Activated T-helper 2 cell treated with anti-CD3 and anti-CD28 coated beads, Interferon-gamma antibody, Interleukin-2, Interleukin-4, amounts not matched to agents 10 μg/mL and 5 μg/mL and 100 μg/mL, durations not matched to agents 14 hours and 24 hours and 36 hours (primary cell): Measurements from ENCODE around the gene POU6F2. TPM values are rescaled to one million over a fixed set of nuclear protein-coding genes. Genes with fewer than 3 reads are reported as not detected.
"Not testable (repeated sequence)": the region's sequence is repeated elsewhere in the genome, so short reads cannot be mapped to it uniquely, and the experiment has no call there.

Experiments
- DNase-seq: peaks from one replicate; pipeline ENCODE4 v3.0.0; 2021; ENCODE audit warnings: low spot score
- H3K27ac Mint-ChIP-seq: one replicate; pipeline ENCODE4 v1.8.0; 2021; ENCODE audit warnings: mixed read lengths
- H3K27me3 Mint-ChIP-seq: one replicate; pipeline ENCODE4 v1.8.0; 2021; ENCODE audit warnings: low read depth, mixed read lengths
- H3K36me3 Mint-ChIP-seq: one replicate; pipeline ENCODE4 v1.8.0; 2021; ENCODE audit warnings: low read depth, mixed read lengths
- H3K4me1 Mint-ChIP-seq: one replicate; pipeline ENCODE4 v1.8.0; 2021; ENCODE audit warnings: low read depth, mixed read lengths
- H3K4me3 Mint-ChIP-seq: one replicate; pipeline ENCODE4 v1.8.0; 2021; ENCODE audit warnings: low read depth, mild to moderate bottlenecking, moderate library complexity, mixed read lengths
- H3K9me3 Mint-ChIP-seq: one replicate; pipeline ENCODE4 v1.8.0; 2021; ENCODE audit warnings: mixed read lengths
- intact Hi-C: fragments of 100-400 bp; cut with micrococcal nuclease; formaldehyde crosslinking; loops from one replicate; pipeline ENCODE4 v1.15.1; 2023
- total RNA-seq: library from RNA; stranded (reverse); gene quantifications from 2 replicates; pipeline ENCODE4 v1.2.3, GENCODE V29; 2022

Gene POU6F2
- total RNA-seq, 1 donor from 2014 or later = 0.27 TPM

DNA sequence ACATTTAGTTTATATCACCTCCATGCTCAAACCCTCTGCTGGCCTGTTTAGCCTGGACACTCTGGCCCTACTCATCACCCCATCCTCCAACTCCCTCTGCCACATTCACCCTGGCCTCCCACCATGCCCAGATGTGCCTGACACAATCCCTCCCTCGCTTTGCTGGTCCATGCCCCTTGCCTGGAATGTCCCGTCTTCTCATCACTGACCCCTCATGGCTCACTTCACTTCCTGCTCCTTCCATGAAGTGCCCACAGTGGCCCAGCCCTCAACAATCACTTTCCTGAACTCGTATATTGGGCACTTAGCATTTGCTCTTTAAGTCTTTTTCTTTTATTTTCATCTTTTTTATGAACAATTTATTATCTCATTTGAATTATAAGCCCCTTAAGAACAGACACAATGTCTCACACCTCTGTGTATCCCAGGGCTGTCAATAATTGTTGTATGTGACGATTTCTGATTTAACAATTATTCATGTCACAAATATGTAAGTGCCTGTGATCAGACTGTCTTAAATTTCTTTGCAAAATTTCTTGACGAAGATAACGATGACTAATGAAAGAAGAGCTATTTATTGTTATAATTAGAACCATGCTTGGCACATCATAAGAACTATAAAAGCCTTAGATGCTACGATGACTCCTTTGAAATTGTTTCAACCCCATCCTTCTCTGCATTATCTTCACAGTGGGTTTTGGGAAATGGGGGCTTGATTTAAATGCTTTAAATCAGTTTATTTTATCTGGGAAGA lies 378.6 kb downstream of the POU6F2 start:
- H3K4me3 Mint-ChIP-seq = no peak overlapping the region

DNA sequence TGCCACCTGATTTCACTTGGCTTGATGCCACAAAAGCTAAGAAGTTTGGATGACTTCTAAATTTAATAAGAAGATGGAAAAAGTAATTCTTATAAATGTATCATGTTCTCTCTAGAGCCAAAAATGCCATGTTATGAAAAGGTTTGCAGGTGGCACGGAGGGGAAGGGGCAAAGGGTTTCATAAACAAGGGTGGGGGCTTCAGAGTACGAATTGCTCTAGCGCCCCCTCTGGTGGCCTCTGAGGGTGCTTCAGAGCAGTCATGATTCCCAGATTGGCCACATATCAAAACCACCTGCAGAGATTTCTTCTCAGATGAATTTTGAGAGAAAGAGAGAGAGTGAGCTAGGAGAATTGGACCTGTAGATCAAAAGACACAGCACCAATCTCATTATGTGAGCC lies 379.9 kb downstream of the POU6F2 start:
- H3K4me1 Mint-ChIP-seq = peaks cover 4% of the 10 kb centered on the region
- DNase-seq = no peak
- no peak overlapping the region for H3K27ac Mint-ChIP-seq
- H3K27me3 Mint-ChIP-seq = peaks cover 2% of the 10 kb centered on the region
- no peak overlapping the region for H3K4me3 Mint-ChIP-seq
- no peaks in the 10 kb centered on the region for H3K36me3 Mint-ChIP-seq
- intact Hi-C loops = loop anchor here (10.0 kb wide), 1 partner anchor 57 kb away; no protein-coding TSS in a partner anchor
- H3K9me3 Mint-ChIP-seq = no peaks in the 10 kb centered on the region

More for the DNA sequence above, 378.6 kb downstream of the POU6F2 start:
- intact Hi-C loops = loop anchor here (10.0 kb wide), 1 partner anchor 58 kb away; no protein-coding TSS in a partner anchor
- peaks cover 4% of the 10 kb centered on the region for H3K4me1 Mint-ChIP-seq
- no peaks in the 10 kb centered on the region for H3K9me3 Mint-ChIP-seq
- no peaks in the 10 kb centered on the region for H3K27me3 Mint-ChIP-seq
- H3K27ac Mint-ChIP-seq = no peak overlapping the region
- DNase-seq = no peak
- H3K36me3 Mint-ChIP-seq = no peaks in the 10 kb centered on the region

DNA sequence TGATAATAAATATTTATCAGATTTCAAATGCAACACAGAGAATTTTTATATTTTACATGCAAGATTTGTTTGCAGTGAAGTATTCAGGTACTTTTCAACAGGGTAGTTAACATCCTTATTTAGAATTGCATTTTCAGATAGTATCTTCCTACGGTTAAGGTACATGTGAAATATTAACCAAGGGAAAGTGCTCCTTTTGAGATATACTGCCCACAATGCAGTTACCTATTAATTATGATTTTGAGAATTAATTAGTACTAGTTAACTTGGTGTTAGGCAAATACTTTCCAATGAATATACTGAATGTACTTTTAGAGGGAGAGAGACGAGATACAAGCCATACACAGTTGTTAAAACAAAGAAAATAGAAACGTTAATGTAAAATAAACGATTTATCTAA lies 382.3 kb downstream of the POU6F2 start:
- Mint-ChIP-seq H3K27me3 (peaks cover 2% of the 10 kb centered on the region), H3K27ac (no peak overlapping the region), H3K4me1 (peaks cover 4% of the 10 kb centered on the region), H3K36me3 (no peaks in the 10 kb centered on the region), H3K4me3 (no peak overlapping the region), H3K9me3 (no peaks in the 10 kb centered on the region)
- DNase-seq = no peak
- intact Hi-C loops = no loop called here

DNA sequence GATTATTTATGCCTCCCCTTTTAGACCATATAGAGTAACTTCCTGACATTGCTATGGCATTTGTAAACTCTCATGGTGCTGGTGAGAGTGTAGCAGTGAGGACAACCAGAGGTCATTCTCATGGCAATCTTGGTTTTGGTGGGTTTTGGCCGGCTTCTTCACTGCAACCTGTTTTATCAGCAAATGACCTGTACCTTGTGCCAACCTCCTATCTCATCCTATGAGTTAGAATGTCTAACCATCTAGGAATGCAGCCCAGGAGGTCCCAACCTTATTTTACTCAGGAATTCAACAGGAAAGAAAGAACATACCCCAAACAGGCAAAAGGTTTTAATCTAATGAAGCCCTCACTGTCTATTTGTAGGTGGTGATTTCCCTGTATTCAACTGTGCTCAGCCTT lies 383.1 kb downstream of the POU6F2 start:
- no peak overlapping the region for H3K27ac Mint-ChIP-seq

DNA sequence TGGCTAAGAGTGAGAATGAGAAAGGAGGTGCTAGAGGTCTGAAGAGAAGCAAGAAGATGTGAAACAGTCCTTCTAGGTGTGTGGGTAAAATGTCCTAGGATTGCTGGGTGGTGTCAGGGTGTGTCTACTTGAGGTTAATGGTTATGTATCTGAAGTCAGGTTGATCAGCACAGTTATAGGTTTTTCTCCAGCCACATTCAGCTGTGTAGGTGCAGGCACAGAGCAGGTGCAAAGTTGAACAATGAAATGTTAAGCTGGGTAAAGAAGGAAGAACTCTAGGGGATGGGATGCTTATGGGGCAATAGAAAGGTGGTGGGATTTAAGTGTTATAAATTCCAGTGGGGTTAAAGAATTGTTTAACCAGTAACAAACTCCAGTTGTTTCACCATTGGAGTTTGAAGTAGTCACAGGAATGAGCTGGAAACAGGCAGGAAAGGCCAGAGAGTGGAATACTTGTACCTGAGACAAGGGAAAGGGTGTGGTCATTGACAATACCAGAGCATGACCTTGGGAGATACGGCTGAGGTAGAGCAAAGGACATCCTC lies 388.1 kb downstream of the POU6F2 start:
- H3K4me1 Mint-ChIP-seq = peaks cover 2% of the 10 kb centered on the region
- intact Hi-C loops = no loop called here
- no peaks in the 10 kb centered on the region for H3K36me3 Mint-ChIP-seq
- DNase-seq = no peak
- H3K27me3 Mint-ChIP-seq = peaks cover 2% of the 10 kb centered on the region
- no peak overlapping the region for H3K4me3 Mint-ChIP-seq
- no peaks in the 10 kb centered on the region for H3K9me3 Mint-ChIP-seq
- H3K27ac Mint-ChIP-seq = no peak overlapping the region

More for the DNA sequence above, 383.1 kb downstream of the POU6F2 start:
- no peak for DNase-seq
- Mint-ChIP-seq H3K4me3 (no peak overlapping the region), H3K27me3 (peaks cover 2% of the 10 kb centered on the region), H3K36me3 (no peaks in the 10 kb centered on the region), H3K9me3 (no peaks in the 10 kb centered on the region), H3K4me1 (peaks cover 4% of the 10 kb centered on the region)
- intact Hi-C loops = no loop called here

DNA sequence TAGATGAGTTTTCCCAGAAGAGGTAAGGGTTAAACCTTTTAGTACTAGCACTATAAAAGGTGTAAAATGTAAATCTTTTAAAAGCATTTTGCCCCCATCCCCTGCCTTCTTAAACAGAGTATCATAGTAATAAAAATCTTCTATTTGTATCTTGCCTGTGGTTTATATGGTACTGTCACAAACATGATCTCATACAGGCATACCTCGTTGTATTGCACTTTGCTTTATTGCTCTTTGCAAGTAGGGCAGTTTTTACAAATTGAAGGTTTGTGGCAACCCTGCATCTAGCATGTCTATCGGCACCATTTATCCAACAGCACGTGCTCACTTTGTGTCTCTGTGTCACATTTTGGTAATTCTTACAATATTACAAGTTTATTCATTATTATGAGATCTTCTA lies 389.7 kb downstream of the POU6F2 start:
- Mint-ChIP-seq H3K4me3 (no peak overlapping the region), H3K27ac (no peak overlapping the region), H3K9me3 (no peaks in the 10 kb centered on the region), H3K27me3 (peaks cover under 1% of the 10 kb centered on the region), H3K36me3 (no peaks in the 10 kb centered on the region), H3K4me1 (peaks cover 2% of the 10 kb centered on the region)
- intact Hi-C loops = no loop called here
- no peak for DNase-seq

DNA sequence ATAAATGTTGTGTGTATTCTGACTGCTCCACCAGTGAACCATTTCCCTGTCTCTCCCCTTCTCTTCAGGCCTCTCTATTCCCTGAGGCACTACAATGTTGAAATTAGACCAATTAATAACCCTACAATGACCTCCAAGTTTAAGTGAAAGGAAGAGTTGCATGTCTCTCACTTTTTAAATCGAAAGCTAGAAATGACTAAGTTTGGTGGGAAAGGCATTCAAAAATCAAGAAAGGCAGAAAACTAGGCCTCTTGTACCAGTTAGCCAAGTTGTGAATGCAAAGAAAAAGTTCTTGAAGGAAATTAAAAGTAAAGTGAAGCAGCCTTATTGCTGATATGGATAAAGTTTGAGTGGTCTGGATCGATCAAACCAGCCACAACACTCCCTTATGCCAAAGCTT lies 390.2 kb downstream of the POU6F2 start:
- no peaks in the 10 kb centered on the region for H3K27me3 Mint-ChIP-seq
- H3K4me3 Mint-ChIP-seq = no peak overlapping the region

DNA sequence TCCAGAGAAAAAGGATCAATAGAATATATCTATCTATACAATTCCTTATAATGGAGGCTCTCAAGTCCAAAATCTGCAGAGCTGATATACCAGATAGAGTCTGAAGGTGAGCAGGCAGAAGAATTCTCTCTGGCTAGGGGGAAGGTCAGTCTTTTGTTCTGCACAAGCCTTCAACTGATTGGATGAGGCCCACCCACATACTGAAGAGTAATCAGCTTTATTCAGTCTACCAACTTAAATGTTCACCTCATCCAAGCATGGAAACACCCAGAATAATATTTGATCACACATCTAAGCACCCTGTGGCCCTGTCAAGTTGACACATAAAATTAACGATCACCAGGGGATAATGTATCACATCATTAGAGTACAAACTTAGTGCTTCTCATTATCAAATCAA lies 394.7 kb downstream of the POU6F2 start:
- H3K27me3 Mint-ChIP-seq = no peaks in the 10 kb centered on the region

More for the DNA sequence above, 390.2 kb downstream of the POU6F2 start:
- no peak overlapping the region for H3K27ac Mint-ChIP-seq
- peaks cover 2% of the 10 kb centered on the region for H3K4me1 Mint-ChIP-seq
- no peak for DNase-seq
- intact Hi-C loops = no loop called here
- H3K36me3 Mint-ChIP-seq = no peaks in the 10 kb centered on the region
- no peaks in the 10 kb centered on the region for H3K9me3 Mint-ChIP-seq

DNA sequence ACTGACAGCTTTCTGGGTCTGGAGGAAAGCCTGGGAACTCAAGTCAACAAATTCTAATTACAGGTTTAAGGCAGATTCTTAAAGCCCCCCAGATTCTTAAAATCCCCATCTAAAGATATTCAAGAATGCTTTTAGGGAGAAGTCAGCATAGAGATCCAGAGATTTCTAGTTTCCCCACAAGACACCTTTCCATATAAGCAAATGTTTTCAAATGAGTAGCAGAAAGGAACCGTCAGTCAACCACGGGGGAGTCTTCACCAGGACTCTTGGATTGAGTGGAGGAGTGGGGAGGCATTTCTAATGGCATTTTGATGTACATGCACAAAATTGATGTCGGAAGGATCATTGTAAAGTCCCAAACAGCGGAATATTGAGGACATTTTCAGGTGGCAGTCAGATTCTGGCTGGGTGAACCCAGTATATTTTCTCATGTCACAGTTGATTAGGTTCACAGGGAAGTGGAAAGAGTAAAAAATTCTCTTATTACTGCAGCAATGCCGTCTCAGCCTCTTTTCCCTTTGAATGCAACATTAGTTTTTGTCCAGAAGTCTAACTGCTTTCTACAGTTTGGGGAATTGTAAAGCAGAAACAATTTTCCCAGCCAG lies 396.8 kb downstream of the POU6F2 start:
- H3K36me3 Mint-ChIP-seq = no peaks in the 10 kb centered on the region
- no peak for DNase-seq
- H3K27ac Mint-ChIP-seq = no peak overlapping the region
- H3K4me3 Mint-ChIP-seq = no peak overlapping the region
- H3K4me1 Mint-ChIP-seq = no peaks in the 10 kb centered on the region
- no peaks in the 10 kb centered on the region for H3K9me3 Mint-ChIP-seq
- intact Hi-C loops = no loop called here
- no peaks in the 10 kb centered on the region for H3K27me3 Mint-ChIP-seq

More for the DNA sequence above, 394.7 kb downstream of the POU6F2 start:
- intact Hi-C loops = no loop called here
- Mint-ChIP-seq H3K27ac (no peak overlapping the region), H3K36me3 (no peaks in the 10 kb centered on the region), H3K4me1 (peaks cover 2% of the 10 kb centered on the region), H3K4me3 (no peak overlapping the region), H3K9me3 (no peaks in the 10 kb centered on the region)
- DNase-seq = no peak

DNA sequence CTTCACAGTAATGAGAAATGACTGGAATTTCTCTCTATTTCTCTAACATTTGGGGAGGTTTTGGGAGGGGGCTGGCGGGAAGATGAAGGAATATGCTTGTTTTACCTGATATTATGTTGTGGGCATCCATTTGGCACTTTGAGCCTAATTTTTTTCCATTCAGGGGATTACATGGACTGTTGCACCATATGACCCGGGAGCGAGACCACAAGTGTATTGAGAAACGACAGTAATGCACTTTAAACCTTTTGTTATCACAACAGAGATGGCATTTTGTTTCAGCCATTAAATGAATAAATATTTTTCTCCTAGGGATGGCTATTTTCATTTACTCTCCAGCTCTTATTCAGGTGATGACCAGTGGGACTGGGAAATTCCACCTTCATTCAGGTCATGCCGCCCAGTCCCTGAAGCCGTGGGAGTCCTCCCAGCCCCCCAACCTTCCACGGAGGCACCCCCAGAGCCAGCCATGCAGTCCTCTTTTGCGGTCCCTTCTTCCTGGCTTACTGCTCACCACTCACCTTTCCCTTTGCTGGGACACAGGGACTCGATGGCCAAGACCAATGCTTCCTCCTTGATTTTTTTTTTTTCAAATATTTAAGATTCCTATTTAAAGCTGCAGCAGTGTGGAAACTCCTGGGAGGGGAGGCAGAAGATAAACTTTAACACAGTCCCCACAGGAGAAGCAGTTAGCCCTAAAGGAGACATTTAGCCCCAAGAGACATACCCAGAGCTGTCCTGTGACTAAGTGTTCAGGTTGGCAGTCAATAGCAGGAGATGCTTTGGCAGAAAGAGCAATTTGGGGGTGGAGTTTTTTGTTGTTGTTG lies 397.6 kb downstream of the POU6F2 start:
- Mint-ChIP-seq H3K4me3 (no peak overlapping the region), H3K4me1 (no peaks in the 10 kb centered on the region), H3K36me3 (no peaks in the 10 kb centered on the region), H3K27ac (no peak overlapping the region), H3K27me3 (no peaks in the 10 kb centered on the region), H3K9me3 (no peaks in the 10 kb centered on the region)
- intact Hi-C loops = no loop called here
- DNase-seq = no peak

DNA sequence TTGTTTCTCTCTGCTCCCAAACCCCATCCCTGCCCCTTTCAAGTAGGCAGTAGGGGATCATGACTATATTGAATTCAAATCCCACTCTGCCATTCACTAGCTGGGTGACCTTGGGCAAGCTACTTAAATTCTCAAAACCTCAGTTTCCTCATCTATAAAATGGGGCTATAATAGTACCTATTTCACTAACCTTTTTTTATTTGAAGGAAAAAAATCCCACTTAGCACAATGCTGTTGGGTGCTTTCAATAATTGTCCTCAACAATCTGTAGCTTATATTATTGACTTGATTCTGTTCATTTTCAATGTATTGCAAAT lies 398.1 kb downstream of the POU6F2 start:
- H3K4me1 Mint-ChIP-seq = no peaks in the 10 kb centered on the region
- DNase-seq = no peak
- no peak overlapping the region for H3K27ac Mint-ChIP-seq
- intact Hi-C loops = no loop called here
- H3K9me3 Mint-ChIP-seq = no peaks in the 10 kb centered on the region
- H3K4me3 Mint-ChIP-seq = no peak overlapping the region
- H3K27me3 Mint-ChIP-seq = no peaks in the 10 kb centered on the region
- no peaks in the 10 kb centered on the region for H3K36me3 Mint-ChIP-seq

DNA sequence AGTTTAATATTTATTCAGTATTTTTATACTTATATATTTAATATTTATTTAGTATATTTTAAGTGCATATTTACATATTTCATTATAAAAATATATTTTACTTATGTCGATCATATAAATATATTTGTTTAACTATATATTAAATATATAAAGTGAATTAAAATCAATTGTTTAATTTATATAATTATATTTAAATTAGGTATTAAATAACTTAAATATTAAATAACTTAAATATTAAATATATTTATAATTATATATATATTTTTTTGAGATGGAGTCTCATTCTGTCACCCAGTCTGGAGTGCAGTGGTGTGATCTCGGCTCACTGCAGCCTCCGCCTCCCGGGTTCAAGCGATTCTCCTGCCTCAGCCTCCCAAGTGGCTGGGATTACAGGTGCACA lies 399.2 kb downstream of the POU6F2 start:
- H3K9me3 Mint-ChIP-seq, DNase-seq, H3K27ac Mint-ChIP-seq, intact Hi-C loops, H3K4me3 Mint-ChIP-seq, H3K4me1 Mint-ChIP-seq, H3K27me3 Mint-ChIP-seq, H3K36me3 Mint-ChIP-seq: not testable (repeated sequence)

DNA sequence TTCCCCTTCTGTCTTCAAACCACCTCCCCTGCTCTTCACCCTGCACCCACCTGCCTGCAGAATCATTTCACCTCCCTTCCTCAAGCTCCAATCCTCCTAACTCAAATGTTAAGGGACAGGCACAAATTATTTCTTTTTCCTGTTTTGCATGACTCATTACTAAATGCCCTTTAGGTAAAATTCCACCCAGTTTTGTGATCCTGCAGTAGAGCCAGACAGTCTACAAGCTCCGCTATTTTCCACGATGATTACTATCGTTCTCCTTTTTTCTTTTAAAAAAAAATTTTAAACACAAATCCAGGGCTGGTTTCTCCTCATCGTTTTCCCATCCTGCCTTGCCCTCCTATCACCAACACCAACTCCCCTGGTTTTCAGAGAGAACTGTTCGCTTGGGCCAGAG lies 401.7 kb downstream of the POU6F2 start:
- H3K9me3 Mint-ChIP-seq = no peaks in the 10 kb centered on the region
- no peak overlapping the region for H3K4me3 Mint-ChIP-seq
- DNase-seq = no peak
- no peaks in the 10 kb centered on the region for H3K36me3 Mint-ChIP-seq
- no peaks in the 10 kb centered on the region for H3K4me1 Mint-ChIP-seq
- no peak overlapping the region for H3K27ac Mint-ChIP-seq
- intact Hi-C loops = no loop called here
- peaks cover 2% of the 10 kb centered on the region for H3K27me3 Mint-ChIP-seq
